ENCODE measurements around the gene MYCBPAP.
A peak's percentile ranks its signal among the peaks of the same experiment; 100 is the strongest.

The MYCBPAP gene, protein sequence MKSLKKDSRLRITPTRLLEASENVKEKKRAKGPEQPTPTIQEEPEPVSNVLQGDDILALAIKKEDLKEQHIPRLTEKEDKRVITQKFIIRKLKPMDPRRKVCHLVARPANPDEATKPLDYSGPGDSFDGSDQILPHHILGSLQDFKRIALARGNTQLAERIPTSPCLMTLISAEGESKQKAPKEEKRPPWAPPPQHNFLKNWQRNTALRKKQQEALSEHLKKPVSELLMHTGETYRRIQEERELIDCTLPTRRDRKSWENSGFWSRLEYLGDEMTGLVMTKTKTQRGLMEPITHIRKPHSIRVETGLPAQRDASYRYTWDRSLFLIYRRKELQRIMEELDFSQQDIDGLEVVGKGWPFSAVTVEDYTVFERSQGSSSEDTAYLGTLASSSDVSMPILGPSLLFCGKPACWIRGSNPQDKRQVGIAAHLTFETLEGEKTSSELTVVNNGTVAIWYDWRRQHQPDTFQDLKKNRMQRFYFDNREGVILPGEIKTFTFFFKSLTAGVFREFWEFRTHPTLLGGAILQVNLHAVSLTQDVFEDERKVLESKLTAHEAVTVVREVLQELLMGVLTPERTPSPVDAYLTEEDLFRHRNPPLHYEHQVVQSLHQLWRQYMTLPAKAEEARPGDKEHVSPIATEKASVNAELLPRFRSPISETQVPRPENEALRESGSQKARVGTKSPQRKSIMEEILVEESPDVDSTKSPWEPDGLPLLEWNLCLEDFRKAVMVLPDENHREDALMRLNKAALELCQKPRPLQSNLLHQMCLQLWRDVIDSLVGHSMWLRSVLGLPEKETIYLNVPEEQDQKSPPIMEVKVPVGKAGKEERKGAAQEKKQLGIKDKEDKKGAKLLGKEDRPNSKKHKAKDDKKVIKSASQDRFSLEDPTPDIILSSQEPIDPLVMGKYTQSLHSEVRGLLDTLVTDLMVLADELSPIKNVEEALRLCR

DNA sequence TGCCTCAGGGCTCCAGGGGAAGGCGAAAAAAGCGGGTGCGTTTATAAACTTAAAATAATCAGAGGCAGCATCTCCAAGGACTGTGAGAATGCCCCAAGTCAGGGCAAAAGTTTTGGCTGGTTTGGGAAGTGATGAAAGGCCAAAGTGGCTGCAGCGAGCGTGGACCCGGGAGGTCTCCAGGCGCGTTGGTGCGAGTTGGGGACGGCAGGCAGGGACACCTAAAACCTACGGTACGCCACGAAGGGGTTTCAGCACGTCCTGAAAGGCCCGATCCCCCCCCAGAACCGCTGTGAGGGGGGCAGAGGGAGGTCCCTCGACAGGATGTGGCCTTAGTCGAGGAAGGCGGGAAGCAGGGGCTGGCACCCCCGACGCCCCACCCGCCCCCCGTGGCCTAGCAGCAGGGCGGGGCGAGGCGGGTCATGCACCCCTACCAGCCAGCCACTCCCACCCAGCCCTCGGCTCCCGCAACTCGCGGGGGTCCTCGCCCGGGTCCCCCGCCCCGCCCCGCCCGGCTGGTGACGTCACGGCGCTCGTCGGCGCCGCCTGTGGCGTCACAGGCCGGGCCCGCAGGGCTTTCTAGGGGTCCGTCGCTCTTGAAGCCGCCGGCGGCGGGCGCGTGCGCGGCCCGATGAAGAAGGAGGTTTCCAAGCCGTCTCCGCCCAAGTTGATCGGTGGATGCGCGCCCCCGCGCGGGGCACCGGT, at the start of gene MYCBPAP:
Gene MYCBPAP (plus strand): TSS at position 569 of the 702 bp plus-strand sequence. CDS start 236 bp downstream, outside the sequence.
- peak; percentile 49 to 71 for DNase-seq

DNA sequence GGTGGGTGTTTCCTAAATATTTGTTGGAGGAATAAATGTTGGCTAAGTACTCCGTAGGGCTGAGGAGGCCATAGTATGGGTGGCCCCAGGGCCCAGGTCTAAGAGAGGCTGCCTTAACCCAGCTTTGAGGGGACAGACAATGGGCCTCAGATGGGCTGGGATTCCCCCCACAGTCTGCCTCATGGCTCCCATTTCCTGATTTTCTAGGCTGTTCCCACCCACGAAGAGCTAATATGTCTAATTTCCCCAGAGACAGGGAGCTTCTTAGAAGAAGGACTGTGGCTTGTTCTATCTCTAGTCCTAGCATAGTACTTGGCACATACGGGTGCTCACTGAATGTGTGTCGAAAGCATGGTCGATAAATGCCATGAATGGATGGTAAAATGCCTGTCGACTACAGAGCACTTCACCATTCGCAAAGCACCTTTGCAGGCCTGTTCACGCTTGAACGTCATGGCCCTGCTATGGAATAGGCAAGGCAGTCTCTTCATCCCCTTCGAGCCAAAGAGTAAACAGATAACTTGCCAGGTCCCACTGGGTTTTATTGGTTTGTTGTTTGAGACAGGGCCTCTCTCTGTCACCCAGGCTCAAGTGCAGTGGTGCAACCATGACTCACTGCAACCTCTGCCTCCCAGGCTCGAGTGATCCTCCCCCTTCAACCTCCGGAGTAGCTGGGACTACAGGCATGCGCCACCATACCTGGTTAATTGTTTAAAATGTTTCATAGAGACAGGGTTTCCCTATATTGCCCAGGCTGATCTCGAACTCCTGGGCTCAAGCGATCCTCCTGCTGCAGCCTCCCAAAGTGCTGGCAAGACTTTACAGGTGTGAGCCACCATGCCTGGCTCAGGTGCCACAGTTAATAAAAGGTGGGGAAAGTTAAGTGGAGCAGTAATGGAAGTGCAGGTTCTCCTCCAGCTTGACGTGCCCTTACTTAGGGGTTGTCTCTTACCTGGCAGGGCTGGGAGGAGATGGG, 49.2 kb upstream of the MYCBPAP start:
- no peak for DNase-seq

DNA sequence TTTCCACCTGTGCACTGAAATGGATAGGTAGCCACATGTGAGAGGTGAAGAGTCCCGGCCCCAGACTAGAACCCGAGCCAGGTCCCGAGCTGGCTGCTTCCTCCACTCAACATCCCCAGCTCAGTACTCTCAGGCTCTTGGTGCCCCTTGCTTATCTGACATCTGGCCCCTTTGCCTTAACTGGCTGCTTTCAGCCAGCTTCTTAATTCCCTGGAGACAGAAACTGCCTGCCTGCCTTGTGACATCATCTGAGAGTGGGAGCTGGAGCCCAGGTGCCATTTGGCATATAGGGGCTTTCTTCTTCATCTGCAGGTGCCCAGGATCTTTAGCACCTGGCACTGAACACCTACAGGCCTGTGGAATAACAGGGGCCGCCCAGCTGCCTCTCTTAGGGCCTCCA, 48.5 kb upstream of the MYCBPAP start:
- DNase-seq: no peak

DNA sequence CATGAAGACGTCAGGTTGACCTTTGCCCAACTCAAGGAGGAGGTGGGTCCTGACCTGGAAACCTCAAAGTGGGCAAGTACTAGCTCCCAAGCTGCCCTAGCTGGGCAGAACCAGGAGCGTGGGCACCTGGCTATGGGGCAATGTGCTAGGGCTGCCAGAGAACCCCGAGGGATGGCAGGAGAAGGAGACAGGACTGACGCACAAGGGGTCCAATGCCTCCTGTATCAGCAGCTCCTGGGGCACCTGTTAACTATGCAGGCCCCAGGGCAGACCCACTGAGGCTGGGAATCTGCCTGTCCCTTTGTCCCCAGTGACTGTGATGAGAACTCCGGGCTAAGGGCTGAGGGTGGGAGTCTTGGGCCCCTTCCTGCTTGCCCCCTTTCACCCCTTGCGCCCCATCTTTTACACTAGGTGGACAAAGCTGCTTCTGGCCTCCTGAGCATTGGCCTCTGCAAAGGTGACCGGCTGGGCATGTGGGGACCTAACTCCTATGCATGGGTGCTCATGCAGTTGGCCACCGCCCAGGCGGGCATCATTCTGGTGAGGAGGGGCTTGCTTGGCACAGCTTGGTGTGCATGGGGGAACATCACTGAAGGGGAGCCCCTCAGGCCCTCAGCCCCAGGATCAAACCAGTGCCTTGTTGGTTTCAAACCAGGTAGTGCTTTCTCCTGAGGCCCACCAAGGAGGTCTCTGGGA, 47.3 kb upstream of the MYCBPAP start:
- no peak for DNase-seq

DNA sequence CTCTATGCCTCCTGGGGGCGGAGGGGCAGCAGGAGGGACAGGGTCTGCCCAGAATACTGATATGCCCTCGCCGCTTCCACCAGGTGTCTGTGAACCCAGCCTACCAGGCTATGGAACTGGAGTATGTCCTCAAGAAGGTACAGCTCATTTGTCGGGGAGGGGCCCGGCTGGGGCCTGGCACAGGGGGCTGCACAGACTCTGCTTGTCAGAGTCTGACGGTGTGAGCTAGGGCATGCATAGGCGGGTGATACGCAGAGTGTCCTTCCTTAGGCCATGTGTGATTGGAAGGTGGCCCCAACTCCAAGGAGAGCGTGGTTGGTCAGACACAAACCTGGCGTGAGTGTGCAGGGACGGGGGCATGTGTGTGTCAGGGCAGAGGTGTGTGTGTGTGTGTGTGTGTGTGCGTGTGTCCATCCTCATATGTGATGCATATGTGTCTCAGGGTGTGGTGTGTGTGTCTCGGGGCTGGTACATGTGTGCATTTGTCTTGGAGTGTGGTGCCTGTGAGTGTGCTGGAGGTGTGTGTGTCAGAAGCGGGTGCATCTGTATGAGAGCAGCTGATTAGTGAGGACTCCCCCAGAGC, 46.6 kb upstream of the MYCBPAP start:
- DNase-seq: no peak

DNA sequence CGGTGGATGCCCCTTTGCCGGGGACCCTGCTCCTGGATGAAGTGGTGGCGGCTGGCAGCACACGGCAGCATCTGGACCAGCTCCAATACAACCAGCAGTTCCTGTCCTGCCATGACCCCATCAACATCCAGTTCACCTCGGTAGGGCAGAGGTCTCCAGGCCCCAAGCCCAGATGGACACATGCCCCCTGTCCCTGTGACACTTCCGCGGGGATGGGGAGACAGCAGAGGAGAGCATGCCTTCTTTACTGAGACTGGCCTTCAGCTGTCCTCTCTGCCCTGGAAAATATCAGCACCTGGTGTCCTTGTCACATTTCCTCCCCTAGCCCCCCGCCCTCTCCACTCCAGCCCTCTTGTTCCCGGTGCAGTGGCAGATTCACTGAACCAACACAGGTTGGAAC, 45.8 kb upstream of the MYCBPAP start:
- no peak for DNase-seq

DNA sequence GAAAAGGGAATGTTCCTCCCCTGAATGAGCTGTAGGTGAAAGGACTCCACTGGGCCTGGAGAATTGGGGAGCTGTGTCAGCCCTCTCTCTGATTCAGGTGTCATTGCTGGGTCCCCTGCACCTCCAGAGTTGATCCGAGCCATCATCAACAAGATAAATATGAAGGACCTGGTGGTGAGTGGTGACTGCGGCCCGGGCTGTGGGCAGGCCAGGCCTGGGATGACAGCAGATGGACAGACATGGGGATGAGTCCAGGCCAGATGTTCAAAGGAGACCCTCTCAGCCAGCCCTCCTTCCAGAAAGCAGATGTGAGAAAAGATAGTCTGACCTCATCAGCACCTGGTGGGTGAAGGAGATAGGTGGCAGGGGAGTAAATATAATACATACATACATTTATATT, 44.1 kb upstream of the MYCBPAP start:
- DNase-seq: no peak

DNA sequence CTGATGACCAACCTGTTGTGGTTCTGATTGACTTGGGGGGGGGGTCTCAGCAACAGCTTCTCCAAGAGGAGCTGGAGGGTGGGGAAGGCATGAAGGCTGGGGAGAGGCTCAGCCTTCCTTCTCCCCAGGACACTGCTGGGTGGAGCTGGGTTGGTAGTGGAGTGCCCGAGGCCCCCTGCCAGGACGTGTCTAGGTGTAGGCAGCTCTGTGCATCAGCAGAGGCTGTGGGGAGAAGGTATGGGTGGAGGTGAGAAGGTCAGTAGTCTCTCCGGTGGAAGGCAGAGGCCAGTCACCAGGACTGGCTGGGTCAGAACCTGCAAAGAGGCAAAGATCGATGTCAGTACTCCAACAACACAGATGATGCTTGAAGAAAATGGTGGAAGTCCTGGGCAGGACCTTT, 43.5 kb upstream of the MYCBPAP start:
- no peak for DNase-seq

DNA sequence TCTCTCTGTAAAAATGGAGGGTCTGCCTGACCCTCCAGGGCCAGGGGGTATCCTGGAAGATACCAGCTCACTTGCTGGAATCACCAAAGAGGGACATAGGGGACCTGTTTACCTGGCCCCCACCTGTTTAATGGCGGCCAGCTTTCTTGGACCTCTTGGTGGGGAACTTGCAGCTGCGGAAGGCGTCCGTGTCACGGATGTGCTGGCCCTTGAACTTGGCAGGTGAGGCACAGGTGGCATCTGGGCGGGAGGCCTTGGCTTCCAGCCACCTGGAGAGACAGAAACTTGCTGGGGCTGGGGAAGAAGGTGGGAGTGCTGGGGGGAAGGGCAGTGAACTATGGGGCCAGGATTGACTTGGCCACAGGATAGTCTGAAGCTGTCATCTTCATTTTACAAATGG, 43.1 kb upstream of the MYCBPAP start:
- no peak for DNase-seq

DNA sequence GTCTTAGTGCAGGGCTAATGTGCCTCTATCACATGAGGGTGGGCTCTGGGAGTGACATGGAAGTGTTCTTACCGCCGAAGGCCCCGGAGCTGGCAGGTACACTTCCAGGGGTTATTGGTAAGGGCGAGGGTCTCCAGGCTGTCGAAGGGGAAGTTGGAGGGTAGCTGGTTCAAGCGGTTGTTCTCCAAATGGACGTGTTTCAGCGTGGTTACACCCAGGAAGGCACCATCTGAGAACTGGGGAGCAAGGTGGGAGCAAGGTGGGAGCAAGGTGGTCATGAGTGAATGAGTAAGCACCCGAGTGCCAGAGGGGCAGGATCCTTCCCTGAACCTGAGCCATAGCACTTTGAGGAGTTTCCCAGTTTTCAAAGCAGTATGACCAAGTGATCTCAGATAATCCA, 42.6 kb upstream of the MYCBPAP start:
- no peak for DNase-seq

DNA sequence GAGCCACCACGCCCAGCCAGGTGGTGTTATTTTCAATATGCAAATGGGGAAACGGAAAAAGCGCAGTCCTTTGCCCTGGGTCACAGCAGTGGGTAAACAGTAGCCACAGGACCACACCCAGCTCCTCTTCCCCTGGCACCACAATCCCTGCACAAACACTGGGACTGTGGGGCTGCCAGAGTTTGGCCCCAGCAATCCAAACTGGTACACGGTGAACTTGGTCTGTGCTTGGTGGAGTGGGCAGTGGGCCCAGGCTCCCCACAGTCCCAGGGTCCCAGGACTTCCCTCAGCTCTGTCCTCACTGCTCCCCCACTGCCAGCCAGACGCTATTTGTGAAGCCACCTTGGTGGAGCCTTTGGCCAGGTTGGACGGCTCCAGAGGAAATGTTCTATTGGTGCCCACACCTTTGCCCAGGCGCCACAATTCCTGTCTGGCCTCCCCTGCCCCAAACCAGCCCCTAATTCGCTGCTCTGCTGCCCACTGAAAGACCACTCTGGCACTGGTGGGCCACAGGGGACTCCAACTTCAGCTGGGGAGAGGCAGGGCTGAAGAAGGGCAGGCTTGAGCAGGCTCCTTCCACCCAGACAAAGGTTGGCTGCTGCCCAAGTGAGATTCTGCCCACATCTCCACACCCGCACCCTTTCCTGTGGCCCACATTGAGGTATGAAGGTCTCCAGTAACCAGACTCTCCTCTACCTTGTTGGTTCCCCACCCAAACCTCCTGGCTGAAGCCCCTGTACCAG, 41.7 kb upstream of the MYCBPAP start:
- DNase-seq: no peak

DNA sequence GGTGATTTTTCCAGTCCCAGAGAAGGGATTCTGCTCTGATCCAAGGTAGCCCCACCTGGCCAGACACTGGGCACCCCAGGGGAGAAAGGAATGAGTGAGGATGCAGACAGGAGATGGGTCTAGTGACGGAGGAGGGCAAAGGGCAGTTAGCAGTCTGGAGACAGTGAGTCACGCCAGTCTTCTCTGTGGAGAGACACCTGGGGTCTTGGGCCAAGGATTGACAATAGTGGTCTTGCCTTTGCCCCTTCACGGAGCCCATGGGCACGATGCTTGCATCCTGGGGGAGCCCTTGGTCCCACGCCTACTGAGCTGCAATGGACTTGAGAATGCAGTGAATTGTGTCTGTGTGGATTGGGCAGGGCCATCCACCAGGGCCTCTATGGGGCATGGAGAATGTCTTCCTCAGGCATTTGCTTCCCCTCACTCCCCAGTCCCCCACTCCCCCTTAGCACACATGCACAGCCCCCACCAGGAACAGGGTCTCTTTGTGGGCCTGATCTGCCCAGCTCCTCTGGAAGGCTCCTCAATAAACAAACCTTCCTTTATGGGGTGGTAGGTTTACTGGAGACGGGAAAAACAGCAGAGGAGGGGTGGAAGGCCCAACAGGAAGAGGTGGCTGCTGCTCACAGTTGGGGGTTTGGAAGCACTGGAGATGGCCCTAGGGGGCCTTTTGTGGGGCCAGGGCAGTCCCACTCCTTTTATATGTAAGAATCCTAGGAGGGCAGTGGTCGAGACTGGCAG, 41.0 kb upstream of the MYCBPAP start:
- DNase-seq: no peak

DNA sequence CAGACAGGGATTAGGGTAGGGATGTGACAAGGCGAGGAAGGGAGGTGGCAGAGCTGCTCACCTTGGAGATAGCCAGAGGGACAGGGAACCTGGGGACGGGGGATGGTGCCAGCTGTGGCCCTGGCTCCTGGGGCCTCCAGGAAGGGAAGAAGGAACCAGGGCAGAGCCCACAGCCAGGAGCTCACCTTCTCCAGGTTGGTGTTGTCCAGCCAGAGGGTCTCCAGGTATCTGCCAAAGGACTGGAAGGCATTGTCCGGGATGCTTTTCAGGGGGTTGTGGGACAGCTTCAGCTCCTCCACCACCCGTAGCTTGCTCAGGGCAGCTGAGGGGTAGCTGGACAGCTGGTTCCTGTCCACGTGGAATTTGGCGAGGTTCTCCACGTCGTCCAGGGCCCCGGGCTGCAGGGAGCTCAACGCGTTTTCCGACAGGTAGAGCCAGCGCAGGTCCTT, 40.4 kb upstream of the MYCBPAP start:
- no peak for DNase-seq

DNA sequence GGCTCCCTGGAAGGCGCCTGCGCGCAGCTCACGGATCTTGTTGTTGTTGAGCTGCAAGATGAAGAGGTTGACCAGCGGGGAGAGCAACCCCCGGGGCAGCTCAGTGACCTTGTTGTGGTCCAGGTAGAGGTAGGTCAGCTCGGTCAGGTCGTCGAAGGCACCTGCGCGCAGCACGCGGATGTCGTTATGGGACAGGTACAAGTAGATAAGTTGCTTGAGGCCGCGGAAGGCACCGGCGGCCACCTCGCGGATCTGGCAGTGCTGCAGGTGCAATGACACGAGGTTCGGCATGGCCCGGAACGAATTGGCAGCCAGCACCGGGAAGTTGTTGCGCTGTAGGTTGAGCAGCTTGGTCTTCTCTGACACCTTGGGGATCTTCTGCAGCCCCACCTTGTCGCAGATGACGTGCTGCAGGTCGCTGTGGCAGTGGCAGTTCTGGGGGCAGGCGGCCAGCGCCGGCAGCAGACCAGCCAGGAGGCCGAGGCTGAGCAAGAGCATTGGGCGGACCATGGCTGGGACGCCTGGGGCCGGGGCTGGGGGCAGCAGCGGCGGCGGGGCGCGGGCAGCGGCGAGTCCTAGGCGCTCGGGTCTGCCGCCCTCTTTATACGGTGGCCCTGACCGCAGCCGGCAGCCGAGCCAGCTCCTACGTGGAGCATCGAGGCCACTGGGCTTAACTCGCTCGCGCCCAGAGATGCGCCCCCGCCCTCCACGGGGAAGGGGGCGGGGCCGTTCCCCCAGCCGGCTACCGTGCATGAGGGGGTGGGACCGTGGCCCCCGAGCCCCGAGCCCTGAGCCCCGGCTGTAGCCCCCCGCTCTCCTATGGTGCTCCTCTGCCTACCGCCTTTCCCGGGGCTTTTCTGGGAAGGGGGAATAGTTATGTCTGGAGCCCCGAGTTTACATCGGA, 39.7 kb upstream of the MYCBPAP start, which contains the start of gene CHAD:
Gene CHAD (minus strand): TSS at position 577 of the 904 bp plus-strand sequence. CDS start 67 bp downstream, at position 510.
- no peak for DNase-seq

DNA sequence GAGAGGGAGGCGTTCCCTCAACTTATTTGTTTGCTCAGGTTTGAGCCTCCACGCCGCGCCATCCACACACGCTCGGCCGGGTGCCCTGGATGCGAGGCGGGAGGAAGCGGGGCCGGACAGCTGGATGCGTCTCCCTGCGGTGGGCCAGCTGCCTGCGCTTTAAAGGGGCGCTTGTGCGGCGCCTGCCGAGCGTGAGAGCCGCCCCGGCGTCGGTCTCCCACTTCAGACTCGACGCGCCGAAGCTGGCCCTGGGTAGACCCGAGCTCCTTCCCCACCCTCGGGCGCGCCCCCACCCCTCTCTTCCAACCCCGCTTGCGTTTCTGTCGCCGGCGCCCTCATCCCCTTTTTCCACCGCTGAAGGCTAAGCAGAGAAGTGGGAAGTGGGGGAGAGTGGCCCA, 39.0 kb upstream of the MYCBPAP start:
- no peak for DNase-seq

DNA sequence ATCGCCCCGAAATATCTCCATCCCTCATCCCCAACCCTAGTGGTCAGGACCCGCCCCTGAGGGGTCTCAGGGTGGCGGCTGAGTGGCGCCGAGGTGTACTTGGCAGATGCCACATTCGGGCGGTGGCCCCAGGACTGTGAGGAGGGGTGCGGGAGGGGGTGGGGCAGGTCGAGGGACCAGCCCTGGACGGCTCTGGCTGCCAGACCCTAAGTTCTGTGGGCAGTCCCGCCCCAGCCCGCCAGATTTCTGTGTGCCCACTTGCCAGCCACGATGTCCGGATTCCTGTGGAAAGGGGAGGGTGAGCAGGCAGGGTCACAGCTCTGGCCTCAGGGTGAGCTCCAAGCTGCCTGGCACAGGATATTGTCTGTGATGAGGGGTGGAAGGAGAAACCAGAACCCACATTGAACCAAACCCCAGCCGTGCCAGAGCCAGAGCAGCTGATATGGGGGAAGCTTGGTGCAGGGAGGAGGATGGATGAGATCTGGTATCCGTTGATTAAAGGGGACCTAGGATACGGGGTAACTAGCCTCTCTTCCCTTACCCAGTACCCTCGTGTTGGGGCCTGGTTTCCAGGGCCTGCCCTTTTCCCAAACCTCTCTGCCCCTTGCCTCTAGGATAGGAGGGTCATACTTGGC, 38.5 kb upstream of the MYCBPAP start:
- DNase-seq: no peak

DNA sequence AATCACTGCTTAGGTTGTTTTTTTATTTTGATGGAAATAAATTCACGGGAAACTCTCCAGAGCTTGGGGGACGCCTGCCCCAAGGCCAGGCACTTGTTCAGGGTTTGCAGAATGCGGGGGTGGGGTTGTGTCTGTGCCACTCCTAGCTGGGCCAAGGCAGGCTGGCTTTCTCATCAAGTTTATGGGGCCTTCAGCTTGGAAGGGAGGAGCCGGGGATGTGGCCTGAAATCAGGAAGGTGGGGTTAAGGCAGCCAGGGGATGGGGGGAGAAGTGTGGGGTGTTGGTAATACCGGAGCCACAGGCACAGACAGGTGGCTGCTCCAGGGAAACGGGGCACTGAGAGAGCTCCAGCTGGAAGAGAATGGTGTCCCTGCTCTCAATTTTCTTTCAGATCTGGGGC, 37.8 kb upstream of the MYCBPAP start:
- DNase-seq: no peak
